ENCODE measurements around the gene SYK.

Gene SYK

DNA sequence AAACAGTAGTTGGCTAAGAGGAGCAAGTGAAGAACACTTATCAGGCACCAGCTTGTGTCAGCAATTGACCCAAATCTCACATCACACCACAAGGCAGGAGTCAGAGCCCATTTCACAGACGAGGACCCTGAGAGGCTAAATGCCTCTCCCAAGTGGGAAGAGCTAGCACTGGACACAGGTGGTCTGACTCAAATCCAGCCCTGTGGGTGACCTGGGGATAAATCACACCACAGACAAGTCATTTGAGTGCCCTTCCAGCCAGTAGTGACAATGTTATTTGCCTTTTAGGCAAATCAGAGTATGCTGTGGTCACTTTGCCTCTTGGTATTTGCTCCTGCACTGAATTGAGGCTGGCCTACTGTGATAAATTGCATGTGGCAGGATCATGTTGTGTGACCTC lies 138.7 kb downstream of the SYK start:
- FAIRE-seq (no peak), DNase-seq (ENCODE audit: low spot score) (no peak)

DNA sequence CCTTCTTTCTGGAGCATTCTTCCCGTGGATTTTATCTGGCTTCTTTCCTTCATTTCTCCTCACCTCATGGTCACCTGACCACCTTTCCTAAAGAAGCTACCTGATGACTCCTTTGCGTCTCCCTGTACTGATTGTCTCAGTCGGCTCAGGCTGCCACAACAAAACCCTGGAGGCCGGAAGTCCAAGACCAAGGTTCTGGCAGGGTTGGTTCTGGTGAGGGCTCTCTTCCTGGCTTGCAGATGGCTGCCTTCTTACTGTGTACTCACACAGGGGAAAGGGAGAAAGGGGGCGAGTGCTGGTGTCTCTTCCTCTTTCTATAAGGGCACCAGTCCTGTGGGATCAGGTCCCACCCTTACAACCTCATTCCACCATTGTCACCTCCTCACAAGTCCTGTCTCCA lies 140.0 kb downstream of the SYK start:
- DNase-seq (ENCODE audit: low spot score) (no peak), FAIRE-seq (no peak)

DNA sequence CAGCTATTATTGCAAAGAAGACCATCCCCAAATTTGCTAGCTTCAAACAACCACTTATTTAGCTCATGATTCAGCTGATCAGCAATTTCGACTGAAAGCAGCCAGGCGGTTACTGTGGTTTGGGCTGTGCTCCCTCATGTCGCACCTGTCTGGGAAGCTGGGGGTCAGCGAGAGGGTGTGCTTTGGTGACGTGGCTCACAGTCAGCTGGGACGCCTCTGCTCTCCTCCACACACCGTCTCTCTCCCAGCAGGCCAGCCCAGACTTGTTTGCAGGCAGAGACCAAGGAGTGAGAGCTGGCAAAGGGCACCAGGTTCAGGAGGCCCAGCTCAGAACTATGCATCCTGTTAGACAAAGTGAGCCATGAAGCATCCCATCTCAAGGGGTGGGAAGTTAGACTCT lies 140.9 kb downstream of the SYK start:
- DNase-seq (ENCODE audit: low spot score), result no peak
- no peak for FAIRE-seq

DNA sequence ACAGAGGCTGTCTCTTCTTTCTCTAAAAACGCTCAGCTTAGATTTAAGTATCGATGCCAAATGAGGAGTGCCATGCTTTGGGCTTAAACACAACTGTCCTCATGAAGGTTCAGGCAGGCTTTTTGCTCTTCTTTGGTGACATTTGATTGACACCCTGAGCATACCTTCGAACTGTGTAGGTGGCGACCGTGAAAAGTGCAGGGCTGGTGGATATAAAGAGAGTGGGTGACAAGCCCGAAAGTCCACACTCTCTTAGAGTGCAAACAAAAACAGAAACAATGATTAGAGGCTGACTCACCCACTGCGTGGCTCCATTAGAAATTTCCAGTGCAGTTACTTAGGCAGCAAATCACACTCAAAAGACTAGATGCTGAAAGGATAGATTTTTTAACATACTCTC lies 141.7 kb downstream of the SYK start:
- FAIRE-seq (no peak), DNase-seq (ENCODE audit: low spot score) (no peak)

DNA sequence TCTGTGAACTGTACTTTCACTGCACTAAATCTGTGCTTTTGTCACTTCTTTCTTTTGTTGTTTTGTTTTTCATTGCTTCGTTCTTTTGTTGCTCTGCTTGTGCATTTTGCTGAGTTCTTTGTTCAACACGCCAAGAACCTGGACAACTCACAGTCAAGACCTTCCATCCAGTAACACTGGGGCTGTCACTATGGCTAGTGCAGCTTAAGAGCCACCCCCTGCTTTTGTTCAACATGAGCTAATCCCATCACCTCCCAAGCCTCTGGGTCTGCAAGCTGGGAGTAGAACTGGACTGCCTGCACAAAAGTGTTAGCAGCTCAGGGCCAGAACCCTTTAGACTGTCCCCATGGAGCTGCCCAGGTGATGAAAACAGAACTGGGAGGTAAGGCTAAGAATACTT lies 143.7 kb downstream of the SYK start:
- DNase-seq (ENCODE audit: low spot score) (no peak), FAIRE-seq (no peak)

DNA sequence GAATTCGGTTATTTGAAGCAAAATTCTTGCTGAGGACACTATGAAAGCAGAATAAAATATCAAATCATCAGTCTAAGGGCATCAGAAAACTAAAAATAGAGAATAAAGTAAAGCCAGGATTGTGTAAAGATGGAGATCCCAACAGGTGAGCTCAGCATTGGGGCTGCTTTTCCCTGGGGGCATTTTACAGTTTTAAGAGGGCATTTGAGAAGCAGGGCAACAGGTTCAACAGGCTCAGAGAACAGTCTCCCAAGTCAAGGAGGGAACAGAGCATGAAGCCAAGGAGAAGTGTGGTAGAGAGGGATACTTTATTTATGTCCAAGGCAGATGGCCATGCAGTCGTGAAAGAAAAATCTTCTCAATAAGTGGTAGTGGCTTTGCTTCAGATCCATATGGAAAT lies 145.4 kb downstream of the SYK start:
- no peak for FAIRE-seq
- DNase-seq (ENCODE audit: low spot score), result no peak

Measured in RCC 7860 (cell line).